Ishikawa (cell line): Measurements from ENCODE around the gene LAMP5.

Source experiments
- CEBPB ChIP-seq: IDR thresholded peaks from 2 replicates; pipeline ENCODE4 v1.6.1; 2012
- CREB1 ChIP-seq: IDR thresholded peaks from 2 replicates; pipeline ENCODE4 v1.6.1; 2012; ENCODE audit warnings: low read depth
- EGR1 ChIP-seq: IDR thresholded peaks from 2 replicates; pipeline ENCODE4 v1.6.1; 2012
- EP300 ChIP-seq: IDR thresholded peaks from 2 replicates; pipeline ENCODE4 v1.6.1; 2012; ENCODE audit warnings: borderline replicate concordance
- FOXM1 ChIP-seq: IDR thresholded peaks from 2 replicates; pipeline ENCODE4 v1.6.1; 2012; ENCODE audit warnings: low read depth, borderline replicate concordance
- MAX ChIP-seq: IDR thresholded peaks from 2 replicates; pipeline ENCODE4 v1.6.1; 2012
- NFIC ChIP-seq: IDR thresholded peaks from 2 replicates; pipeline ENCODE4 v1.6.1; 2012
- RAD21 ChIP-seq: IDR thresholded peaks from 2 replicates; pipeline ENCODE4 v1.6.1; 2012; ENCODE audit warnings: low read depth
- TAF1 ChIP-seq: IDR thresholded peaks from 2 replicates; pipeline ENCODE4 v1.6.1; 2012; ENCODE audit warnings: low read depth, mild to moderate bottlenecking
- TCF12 ChIP-seq: IDR thresholded peaks from 2 replicates; pipeline ENCODE4 v1.6.1; 2012; ENCODE audit warnings: low read depth
- TEAD4 ChIP-seq: IDR thresholded peaks from 2 replicates; pipeline ENCODE4 v1.6.1; 2012
- YY1 ChIP-seq: IDR thresholded peaks from 2 replicates; pipeline ENCODE4 v1.6.1; 2012; ENCODE audit warnings: low read depth
- ZBTB7A ChIP-seq: IDR thresholded peaks from 2 replicates; pipeline ENCODE4 v1.6.1; 2012; ENCODE audit warnings: low read depth
- TF ChIP-seq, protein P1 (sequence below): IDR thresholded peaks from 2 replicates; pipeline ENCODE4 v1.6.1; 2012; ENCODE audit warnings: low read depth, mild to moderate bottlenecking

DNA sequence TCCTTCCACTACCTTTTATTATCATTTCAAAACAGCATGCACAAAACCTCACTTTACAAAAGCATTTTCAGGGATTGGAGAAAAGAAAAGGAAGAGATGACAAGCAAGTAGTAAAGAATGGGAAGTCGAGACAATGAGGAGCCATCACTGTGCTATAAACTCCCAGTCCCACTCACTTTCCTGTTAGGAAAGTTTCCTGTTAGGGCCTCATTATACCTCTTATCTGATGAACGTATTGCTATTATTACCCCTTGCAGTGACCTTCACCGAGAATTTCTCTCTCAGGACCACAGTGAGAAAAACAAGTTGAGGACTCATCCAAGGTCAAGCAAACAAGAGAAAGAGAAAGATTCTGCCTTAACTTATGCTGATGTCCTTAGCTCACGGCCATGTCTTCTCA lies 28.8 kb downstream of the LAMP5 start:
- TF ChIP-seq RAD21 (no peak), MAX (no peak), ZBTB7A (no peak), CEBPB (no peak), NFIC (no peak), TCF12 (no peak), CREB1 (no peak), YY1 (no peak), EGR1 (no peak), EP300 (no peak), TAF1 (no peak), FOXM1 (no peak), TEAD4 (no peak)
- TF ChIP-seq, protein P1, sequence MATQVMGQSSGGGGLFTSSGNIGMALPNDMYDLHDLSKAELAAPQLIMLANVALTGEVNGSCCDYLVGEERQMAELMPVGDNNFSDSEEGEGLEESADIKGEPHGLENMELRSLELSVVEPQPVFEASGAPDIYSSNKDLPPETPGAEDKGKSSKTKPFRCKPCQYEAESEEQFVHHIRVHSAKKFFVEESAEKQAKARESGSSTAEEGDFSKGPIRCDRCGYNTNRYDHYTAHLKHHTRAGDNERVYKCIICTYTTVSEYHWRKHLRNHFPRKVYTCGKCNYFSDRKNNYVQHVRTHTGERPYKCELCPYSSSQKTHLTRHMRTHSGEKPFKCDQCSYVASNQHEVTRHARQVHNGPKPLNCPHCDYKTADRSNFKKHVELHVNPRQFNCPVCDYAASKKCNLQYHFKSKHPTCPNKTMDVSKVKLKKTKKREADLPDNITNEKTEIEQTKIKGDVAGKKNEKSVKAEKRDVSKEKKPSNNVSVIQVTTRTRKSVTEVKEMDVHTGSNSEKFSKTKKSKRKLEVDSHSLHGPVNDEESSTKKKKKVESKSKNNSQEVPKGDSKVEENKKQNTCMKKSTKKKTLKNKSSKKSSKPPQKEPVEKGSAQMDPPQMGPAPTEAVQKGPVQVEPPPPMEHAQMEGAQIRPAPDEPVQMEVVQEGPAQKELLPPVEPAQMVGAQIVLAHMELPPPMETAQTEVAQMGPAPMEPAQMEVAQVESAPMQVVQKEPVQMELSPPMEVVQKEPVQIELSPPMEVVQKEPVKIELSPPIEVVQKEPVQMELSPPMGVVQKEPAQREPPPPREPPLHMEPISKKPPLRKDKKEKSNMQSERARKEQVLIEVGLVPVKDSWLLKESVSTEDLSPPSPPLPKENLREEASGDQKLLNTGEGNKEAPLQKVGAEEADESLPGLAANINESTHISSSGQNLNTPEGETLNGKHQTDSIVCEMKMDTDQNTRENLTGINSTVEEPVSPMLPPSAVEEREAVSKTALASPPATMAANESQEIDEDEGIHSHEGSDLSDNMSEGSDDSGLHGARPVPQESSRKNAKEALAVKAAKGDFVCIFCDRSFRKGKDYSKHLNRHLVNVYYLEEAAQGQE: no peak
